Measurements from ENCODE around the gene ELP2.
A peak's percentile ranks its signal among the peaks of the same experiment; 100 is the strongest.
"Not testable (repeated sequence)": the region's sequence is repeated elsewhere in the genome, so short reads cannot be mapped to it uniquely, and the experiment has no call there.

The ELP2 gene, protein sequence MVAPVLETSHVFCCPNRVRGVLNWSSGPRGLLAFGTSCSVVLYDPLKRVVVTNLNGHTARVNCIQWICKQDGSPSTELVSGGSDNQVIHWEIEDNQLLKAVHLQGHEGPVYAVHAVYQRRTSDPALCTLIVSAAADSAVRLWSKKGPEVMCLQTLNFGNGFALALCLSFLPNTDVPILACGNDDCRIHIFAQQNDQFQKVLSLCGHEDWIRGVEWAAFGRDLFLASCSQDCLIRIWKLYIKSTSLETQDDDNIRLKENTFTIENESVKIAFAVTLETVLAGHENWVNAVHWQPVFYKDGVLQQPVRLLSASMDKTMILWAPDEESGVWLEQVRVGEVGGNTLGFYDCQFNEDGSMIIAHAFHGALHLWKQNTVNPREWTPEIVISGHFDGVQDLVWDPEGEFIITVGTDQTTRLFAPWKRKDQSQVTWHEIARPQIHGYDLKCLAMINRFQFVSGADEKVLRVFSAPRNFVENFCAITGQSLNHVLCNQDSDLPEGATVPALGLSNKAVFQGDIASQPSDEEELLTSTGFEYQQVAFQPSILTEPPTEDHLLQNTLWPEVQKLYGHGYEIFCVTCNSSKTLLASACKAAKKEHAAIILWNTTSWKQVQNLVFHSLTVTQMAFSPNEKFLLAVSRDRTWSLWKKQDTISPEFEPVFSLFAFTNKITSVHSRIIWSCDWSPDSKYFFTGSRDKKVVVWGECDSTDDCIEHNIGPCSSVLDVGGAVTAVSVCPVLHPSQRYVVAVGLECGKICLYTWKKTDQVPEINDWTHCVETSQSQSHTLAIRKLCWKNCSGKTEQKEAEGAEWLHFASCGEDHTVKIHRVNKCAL

DNA sequence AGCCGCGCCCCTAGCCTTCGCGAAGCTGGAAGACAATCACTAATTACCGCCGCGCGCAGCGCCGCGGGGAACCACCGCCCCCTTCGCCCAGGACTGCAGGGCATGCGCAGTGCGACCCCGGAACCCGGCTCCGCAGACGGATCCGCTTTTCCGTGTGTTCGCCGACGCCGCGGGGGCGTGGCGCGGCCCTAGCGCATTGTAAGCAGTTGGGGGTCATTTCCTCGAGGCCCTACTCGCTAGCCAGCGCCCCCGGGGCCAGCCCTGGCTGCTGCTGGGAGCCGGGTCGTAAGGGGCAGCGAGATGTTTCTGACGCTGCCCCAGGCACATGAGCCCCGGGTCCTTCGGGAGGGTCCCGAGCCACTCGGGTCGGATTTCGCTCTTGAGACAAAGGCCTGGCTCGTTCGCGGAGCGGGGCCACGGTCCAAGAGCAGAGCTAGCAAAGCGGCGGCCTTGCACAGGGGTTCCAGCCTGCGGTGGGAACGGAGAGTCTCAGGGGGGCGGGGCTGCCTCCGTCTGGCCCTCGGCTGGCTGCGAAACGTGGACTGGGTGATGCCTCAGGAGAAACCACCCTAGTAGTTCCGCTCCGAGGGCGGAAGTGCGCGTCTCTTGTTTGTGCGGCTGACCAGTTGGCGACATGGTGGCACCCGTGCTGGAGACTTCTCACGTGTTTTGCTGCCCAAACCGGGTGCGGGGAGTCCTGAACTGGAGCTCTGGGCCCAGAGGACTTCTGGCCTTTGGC, at the start of gene ELP2, which contains the start of gene SLC39A6:
Gene ELP2 (plus strand): TSS at position 600 of the 739 bp plus-strand sequence. CDS start 35 bp downstream, at position 635.
Gene SLC39A6 (minus strand): TSS at position 41 of the 739 bp plus-strand sequence. CDS start 2,333 bp downstream, outside the sequence.
- peak; percentile 95 for DNase-seq

DNA sequence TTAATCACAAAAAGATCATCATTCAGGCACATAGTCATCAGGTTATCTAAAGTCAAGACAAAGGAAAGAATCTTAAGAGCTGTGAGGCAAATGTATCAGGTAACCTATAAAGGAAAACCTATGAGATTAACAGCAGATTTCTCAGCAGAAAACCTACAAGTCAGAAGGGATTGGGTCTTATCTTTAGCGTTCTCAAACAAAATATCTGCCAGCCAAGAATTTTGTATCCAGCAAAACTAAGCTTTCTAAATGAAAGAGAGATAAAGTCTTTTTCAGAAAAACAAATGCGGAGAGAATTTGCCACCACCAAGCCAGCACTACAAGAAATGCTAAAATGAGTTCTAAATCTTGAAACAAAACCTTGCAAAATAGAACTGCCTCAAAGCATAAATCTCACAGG, 48.6 kb upstream of the ELP2 start:
- DNase-seq: not testable (repeated sequence)

DNA sequence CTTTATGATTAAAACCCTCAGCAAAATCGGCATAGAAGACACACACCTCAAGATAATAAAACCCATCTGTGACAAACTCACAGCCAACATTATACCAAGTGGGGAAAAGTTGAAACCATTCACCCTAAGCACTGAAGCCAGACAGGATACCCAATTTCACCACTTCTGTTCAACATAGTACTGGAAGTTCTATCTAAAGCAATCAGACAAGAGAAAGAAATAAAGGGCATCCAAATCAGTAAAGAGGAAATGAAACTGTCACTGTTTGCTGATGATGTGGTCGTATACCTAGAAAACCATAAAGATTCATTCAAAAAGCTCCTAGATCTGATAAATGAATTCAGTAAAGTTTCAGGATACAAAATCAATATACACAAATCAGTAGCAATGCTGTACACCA, 46.0 kb upstream of the ELP2 start:
- no peak for DNase-seq

DNA sequence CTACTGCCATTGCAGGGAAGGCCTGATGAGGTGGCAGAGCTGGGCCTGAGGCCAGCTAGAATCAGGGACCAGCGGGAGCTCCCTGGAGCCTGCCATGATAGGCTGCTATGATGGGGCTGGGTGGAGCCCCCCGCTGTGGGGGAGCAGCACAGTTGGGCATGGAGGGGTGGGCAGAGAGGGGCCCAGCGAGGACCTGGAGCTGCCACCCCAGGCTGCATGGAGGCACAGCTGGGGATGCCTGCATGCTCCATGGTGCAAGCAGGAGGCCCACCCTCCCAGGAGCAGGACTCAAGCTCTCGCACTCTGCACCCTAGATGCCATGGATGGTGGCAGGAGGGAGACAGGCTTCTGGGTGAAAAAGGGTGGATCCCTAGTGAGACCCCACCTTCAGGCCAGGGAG, 44.5 kb upstream of the ELP2 start:
- DNase-seq: no peak

DNA sequence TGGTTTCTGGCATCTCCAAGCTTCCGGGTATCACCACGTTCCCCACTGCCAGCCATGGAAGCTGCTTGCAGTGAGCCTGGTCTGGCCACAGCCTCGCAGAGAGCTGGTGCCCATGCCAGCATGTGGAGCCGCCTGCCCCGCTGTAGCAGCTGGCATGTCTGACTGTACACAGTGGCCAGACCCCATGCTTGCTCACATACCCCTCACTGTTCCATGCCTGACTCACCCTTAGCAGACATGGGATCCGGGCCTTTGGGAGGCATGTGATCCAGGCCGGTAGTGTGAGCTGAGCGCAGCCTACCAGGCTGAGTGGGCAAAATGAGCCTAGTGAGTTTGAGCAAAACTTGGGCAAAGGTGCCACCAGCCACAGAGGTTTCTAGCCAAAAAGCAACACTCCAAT, 43.5 kb upstream of the ELP2 start:
- no peak for DNase-seq

DNA sequence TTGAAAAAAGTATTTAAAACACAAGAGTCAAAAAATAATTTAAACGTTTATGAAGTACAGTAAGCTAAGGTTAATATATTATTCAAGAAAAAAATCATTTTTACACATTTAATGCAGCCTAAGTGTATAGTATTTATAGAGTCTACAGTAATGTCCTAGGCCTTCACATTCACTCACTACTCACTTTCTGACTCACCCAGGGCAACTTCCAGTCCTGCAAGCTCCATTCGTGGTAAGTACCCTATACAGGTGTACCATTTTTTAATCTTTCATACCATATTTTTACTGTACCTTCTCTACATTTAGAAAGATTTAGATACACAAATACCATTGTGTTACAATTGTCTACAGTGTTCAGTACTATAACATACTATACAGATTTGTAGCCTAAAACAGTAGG, 41.4 kb upstream of the ELP2 start:
- no peak for DNase-seq

DNA sequence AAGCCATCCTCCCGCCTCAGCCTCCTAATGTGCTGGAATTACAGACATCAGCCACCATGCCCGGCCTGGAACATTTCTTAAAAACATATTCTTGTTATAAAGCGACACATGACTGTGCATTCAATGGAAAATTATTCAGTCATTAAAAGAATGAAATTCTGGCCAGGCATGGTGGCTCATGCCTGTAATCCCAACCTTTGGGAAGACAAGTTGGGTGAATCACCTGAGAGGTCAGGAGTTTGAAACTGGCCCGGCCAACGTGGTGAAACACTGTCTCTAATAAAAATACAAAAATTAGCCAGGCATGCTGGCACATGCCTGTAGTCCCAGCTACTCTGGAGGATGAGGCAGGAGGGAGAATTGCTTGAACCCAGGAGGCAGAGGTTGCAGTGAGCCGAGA, 40.7 kb upstream of the ELP2 start:
- DNase-seq: no peak

DNA sequence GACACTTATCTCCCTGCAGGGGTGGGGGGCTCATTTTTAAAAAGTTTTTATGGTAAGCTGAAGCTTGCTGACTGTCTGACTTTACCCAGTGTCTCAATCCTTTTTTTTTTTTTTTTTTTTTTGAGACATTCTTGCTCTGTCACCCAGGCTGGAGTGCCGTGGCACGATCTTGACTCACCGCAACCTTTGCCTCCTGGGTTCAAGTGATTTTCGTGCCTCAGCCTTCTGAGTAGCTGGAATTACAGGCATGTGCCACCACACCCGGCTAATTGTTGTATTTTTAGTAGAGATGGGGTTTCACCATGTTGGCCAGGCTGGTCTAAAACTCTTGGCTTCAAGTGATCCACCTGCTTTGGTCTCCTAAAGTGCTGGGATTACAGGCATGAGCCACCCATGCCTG, 37.6 kb upstream of the ELP2 start:
- not testable (repeated sequence) for DNase-seq

DNA sequence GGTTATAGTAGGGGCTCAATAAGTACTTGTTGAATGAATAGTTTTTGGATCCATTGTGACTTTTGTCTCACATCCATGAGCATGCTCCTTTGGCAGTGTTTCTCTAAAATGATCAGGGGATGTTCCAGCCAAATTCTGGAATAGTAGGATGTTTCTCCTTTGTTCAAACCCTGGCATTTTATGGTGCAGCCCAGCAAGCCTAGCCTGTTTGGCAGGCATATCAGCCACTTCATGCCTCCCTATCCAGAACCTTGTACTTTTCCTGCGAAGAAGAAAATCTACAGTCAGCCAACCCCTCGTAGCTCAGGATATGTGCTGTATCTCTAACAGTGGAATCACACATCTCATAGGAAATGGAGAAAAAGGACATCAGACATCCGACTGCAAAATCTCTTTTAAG, 35.3 kb upstream of the ELP2 start:
- no peak for DNase-seq

DNA sequence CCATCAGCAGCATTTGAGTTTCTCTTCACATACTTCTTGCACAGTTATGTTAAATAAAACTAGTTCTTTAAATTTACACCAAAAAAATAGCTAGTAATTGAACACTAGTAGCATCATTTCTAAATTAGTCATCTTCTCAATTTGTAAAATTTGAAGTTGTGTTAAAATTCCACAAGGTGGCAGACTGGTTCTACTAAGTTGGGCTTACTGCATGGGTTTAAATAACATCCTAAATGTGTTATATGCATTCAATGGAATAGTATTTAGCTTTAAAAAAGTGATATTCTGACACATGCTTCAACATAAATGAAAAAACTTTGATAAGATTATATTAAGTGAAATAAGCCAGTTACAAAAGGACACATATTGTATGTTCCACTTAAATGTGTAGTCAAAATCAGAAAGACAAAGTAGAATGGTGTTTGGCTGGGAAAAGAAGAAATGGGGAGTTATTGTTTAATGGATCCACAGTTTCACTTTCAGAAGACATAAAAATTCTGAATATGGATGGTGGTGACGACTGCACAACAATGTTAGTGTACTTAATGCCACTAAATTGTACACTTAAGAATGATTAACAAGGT, 33.7 kb upstream of the ELP2 start:
- no peak for DNase-seq

DNA sequence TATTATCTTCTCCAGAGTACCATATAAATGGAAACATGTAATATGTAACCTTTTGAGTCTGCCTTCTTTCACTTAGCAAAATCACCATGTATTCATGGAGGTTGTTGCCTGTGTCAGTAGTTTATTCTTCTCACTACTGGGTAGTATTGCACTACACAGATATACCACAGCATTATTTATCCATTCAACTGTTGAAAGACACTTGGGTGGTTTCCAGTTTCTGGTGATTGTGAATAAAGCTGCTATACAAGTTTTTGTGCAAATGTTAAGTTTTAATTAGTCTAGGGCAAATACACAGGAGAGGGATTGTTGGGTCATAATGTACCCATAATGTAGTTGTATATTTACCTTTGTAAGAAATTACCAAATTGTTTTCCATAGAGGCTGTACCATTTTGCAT, 32.7 kb upstream of the ELP2 start:
- DNase-seq: no peak

DNA sequence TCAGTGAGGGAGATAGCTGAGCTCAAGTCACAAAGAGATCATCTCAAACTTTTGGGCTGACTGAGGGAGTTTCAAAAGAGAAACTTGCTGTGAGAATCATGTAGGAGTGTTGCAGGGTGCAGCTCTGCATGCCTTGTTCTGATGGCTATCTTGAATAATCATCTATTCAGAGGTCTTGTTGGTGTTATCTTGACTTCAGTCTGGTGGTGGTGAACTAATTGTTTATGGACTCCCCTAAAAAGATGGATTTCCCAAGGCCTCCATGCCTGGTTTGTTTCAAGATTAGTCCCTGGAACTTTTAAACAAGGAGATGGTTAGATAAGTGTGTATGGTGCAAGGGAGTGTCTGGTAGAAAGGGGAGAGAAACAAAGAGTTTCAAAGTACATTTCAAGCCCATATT, 30.4 kb upstream of the ELP2 start:
- DNase-seq: no peak

DNA sequence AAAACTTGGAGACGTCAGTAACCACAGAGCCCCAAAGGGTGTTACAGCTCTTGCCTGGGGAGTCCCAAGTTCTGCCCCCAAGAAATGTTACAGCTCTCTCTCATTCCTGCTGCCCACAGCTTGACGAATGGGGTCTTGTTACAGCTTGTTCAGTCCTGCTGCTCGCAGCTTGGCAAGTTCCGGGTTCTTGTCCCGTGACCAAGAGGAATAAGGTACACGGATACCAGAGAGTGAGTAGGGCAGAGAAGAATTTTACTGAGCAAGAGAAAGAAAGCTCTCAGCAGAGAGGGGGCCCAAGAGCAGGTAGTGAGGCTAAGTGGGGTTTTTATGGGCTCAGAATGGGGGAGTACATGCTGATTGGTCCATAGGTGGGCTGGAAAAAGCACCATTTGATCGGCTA, 27.8 kb upstream of the ELP2 start:
- DNase-seq: no peak

DNA sequence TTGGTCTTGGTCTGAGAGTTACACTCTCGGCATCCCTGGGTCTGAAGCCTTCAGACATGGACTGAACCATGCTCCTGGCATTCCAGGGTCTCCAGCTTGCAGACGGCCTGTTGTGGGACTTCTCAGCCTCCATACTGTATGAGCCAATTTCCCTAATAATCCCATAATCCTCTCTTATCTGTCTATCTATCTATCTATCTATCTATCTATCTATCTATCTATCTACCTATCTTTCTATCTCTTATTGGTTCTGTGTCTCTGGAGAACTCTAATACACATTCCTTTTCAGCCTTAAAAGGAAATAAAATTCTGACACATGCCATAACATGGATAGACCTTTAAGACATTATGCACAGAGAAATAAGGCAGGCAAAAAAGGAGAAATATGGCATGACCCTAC, 24.9 kb upstream of the ELP2 start:
- DNase-seq: no peak

DNA sequence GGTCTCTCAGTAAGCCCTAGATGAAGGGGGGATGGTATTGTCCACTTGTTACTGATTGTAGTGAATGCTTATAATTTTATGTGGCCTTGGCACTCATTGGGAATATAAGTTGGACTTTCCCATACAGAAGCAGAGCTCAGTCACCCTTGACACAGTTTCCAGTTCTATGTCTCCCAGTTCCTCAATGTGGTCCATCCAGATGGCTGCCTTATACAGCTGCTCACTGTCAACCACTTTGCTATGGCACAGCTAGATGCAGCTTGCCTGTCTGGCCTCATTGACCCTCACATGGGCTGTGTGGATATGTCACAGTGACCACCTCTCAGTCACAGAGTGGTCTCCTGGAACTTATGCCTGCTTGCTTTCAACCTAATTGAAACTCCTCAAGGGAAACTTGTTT, 22.2 kb upstream of the ELP2 start:
- DNase-seq: no peak

DNA sequence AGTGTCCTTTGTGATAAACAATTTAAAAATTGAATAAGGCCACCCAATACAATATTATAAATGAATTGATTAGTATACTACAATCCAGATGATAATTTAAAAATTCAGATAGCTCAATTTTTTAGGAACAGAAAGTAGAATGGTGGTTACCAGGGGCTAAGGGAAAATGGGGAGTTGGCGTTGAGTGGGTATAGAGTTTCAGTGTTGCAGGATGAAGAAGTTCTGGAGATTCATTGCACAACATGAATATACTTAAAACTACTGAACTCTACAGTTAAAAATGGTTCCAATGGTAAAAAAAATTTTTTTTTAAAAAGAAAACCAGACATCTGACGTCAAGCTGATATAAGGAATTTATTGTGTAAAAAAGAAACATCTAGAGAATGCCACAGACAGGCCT, 21.5 kb upstream of the ELP2 start:
- no peak for DNase-seq

DNA sequence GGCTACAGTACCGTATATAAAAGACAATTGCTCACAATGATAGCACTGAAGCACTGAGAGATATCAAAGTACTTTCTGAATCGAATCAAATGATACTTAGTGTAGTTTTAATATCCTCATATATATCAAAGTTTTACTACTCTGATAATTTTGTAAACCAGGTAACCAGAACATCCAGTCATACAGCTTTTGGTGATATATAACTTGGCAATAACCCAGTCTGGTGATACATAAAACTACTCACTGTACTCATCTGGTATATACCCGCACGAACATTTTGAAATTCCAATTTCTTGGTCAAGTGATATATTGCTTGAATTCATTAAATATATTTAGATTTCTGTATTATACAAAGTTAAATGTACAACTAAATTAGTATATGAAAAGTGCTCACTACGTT, 21.1 kb upstream of the ELP2 start:
- DNase-seq: no peak

DNA sequence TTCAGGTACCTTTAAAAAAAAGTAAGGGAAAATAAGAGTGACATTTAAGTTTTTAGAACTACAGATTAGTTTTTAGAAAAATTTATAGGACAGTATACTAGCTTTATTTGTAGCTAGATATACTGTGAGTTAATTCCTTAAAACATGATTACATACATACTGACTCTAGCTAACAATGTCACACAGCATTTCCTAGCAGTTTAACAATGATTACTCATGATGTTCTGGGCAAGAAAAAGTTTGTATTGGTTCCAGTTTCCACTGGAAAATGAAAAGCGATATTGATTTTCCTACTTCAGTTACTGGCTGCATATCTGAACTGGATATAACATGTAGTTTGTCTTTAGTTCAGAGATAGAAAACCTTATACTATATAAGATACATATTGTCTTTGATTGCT, 20.0 kb upstream of the ELP2 start:
- DNase-seq: no peak

DNA sequence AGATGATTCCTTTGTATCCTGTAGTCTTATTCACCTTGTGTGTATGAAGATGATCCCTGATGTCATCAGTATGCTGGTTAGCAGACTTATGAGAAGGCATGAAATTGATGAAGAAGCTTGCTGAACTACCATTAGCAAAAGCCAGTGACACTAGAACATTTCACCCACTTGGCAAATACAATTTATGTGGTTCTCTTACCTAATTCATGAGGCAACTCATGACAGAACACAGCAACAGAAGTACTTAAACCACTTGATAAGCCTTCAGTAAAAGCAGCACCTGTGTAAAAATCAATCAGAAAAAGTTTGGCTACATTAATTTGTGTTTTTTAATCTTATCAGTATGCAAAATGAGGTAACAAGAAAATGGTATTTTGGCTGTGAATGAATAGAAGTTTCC, 17.4 kb upstream of the ELP2 start:
- no peak for DNase-seq

DNA sequence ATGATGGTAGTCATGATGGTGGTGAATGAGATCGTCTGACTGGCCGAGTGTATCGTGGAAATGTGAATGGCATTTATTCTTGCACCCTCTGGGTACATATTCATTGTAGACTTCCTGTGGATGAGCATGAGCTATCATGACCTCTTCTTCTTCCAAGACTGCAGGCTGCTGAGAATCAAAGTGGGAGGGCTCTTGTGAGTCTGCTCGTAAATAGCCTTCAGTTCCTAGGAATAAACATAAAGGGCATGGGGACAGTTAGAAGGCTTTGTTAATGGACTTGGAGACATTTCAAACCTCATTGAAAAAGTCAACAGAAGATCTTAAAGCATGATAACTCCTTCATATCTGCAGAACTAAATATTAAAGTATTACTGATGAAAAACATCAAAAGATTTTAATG, 15.4 kb upstream of the ELP2 start:
- no peak for DNase-seq

DNA sequence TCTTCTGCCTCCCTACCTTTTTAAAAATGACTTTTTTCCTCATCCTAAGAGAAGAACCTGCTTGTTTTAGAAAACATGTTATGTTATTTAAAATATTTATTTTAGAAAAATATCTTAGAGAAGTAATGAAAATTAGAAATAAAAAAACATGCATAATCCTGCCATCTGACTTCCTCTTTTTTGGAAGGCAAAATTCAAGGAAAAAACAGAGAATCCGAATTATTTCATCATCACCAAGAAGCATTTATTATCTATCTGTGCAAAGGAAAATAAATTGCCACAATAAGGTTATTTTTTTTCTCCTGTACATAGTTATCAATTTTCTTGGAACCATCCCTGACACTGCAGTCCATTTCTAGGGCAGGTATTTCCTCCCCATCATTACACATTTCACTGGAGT, 15.0 kb upstream of the ELP2 start:
- no peak for DNase-seq

DNA sequence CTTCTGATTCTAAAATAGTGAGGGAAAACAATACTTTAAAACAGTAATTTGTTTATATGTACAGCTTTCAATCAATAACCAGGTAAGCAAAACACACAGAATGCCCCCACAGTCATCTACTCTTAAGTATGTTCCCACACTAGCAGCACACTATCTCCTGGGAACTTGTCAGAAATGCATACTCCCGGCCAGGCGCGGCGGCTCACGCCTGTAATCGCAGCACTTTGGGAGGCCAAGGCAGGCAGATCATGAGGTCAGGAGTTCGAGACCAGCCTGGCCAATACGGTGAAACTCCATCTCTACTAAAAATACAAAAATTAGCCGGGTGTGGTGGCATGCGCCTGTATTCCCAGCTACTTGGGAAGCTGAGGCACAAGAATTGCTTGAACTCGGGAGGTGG, 12.9 kb upstream of the ELP2 start:
- not testable (repeated sequence) for DNase-seq

DNA sequence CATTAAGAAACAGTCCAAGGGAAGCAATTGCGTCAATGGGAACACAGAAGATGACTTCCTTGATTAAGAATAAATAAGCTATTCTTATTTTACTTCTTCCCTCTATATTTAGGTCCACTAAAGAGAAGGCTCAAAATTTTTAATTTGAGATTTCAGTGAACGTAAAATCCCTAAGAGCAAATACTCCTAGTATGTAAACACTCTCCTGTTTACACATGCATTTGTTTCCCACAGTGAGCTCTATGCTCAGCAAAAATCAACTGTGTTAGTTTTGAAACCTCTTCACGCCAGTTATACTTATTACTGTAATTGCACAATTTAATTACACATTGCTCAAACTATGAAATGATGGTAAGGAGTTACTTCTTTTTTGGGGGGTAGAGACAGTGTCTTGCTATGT, 9.4 kb upstream of the ELP2 start:
- no peak for DNase-seq
